ENCODE measurements around the gene TEC.
A peak's percentile ranks its signal among the peaks of the same experiment; 100 is the strongest.

The TEC gene

GRCh38 chr4:48119646-48120045 lies 150.0 kb downstream of the TEC start:
- DNase-seq (ENCODE audit: low spot score) (no peak), ATAC-seq (ENCODE audit: low read depth) (no peak)
- TF ChIP-seq, protein P1, sequence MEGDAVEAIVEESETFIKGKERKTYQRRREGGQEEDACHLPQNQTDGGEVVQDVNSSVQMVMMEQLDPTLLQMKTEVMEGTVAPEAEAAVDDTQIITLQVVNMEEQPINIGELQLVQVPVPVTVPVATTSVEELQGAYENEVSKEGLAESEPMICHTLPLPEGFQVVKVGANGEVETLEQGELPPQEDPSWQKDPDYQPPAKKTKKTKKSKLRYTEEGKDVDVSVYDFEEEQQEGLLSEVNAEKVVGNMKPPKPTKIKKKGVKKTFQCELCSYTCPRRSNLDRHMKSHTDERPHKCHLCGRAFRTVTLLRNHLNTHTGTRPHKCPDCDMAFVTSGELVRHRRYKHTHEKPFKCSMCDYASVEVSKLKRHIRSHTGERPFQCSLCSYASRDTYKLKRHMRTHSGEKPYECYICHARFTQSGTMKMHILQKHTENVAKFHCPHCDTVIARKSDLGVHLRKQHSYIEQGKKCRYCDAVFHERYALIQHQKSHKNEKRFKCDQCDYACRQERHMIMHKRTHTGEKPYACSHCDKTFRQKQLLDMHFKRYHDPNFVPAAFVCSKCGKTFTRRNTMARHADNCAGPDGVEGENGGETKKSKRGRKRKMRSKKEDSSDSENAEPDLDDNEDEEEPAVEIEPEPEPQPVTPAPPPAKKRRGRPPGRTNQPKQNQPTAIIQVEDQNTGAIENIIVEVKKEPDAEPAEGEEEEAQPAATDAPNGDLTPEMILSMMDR (IDR thresholded peaks at IDR 0.05; ENCODE audit: poor library complexity, severe bottlenecking), result no peak
- no peaks in the 10 kb centered on the region for H3K27me3 ChIP-seq (ENCODE audit: insufficient read depth, poor library complexity, severe bottlenecking)
- H3K27ac ChIP-seq (ENCODE audit: poor library complexity, severe bottlenecking), result no peak overlapping the region
- H3K4me3 ChIP-seq (ENCODE audit: severe bottlenecking), result no peak overlapping the region
- no peaks in the 10 kb centered on the region for H3K9me3 ChIP-seq (ENCODE audit: severe bottlenecking)
- H3K4me1 ChIP-seq (ENCODE audit: insufficient read depth, poor library complexity, severe bottlenecking), result no peaks in the 10 kb centered on the region
- no peaks in the 10 kb centered on the region for H3K36me3 ChIP-seq (ENCODE audit: low read depth)

GRCh38 chr4:48118081-48118480 lies 151.6 kb downstream of the TEC start:
- no peak overlapping the region for H3K27ac ChIP-seq (ENCODE audit: poor library complexity, severe bottlenecking)
- no peak for ATAC-seq (ENCODE audit: low read depth)
- no peaks in the 10 kb centered on the region for H3K4me1 ChIP-seq (ENCODE audit: insufficient read depth, poor library complexity, severe bottlenecking)
- H3K9me3 ChIP-seq (ENCODE audit: severe bottlenecking), result no peaks in the 10 kb centered on the region
- no peaks in the 10 kb centered on the region for H3K27me3 ChIP-seq (ENCODE audit: insufficient read depth, poor library complexity, severe bottlenecking)
- DNase-seq (ENCODE audit: low spot score), result no peak
- no peaks in the 10 kb centered on the region for H3K36me3 ChIP-seq (ENCODE audit: low read depth)
- no peak overlapping the region for H3K4me3 ChIP-seq (ENCODE audit: severe bottlenecking)
- TF ChIP-seq, protein P1 (IDR thresholded peaks at IDR 0.05; ENCODE audit: poor library complexity, severe bottlenecking), result no peak

DNA sequence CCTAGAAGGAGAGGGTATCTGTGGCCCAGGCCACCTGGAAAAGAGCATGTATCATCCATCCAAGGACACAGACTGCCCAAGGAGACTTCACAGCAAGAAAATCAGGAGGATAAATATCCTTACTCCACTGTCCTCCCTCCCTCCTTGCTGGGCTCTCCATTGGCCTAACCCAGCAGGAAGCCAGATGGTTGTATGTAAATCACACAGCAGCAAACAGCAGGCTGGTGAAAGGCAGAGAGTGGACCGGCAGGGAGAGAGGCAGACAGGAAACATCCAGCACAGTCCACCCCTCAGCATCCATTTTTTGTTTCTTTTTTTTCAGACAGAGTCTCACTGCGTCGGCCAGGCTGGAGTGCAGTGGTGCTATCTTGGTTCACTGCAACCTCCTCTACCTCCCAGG lies 153.1 kb downstream of the TEC start:
- Histone ChIP-seq H3K27ac (ENCODE audit: poor library complexity, severe bottlenecking) (no peak overlapping the region), H3K4me3 (ENCODE audit: severe bottlenecking) (no peak overlapping the region), H3K9me3 (ENCODE audit: severe bottlenecking) (no peaks in the 10 kb centered on the region), H3K4me1 (ENCODE audit: insufficient read depth, poor library complexity, severe bottlenecking) (no peaks in the 10 kb centered on the region), H3K27me3 (ENCODE audit: insufficient read depth, poor library complexity, severe bottlenecking) (no peaks in the 10 kb centered on the region), H3K36me3 (ENCODE audit: low read depth) (no peaks in the 10 kb centered on the region)
- TF ChIP-seq, protein P1 (IDR thresholded peaks at IDR 0.05; ENCODE audit: poor library complexity, severe bottlenecking), result no peak
- ATAC-seq (ENCODE audit: low read depth) (no peak), DNase-seq (ENCODE audit: low spot score) (no peak)

DNA sequence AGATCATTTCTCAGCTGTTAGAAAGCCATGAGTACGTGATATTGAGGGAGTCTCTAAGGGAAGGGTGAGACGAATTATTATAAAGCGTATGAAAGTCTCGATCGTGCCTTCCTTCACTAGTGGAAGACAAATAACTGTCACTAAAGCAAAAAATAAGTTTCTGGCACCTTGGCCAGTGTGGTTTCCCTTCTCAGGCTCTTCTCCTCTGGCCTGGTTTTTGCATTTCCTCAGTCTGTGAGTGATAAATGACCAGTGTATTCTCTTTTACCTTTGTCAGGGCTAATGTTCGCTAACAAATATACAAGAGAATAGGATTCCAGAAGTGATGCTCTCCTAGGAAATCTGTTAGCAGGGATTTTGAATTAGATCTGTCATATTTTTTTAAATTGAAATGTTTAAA lies 155.2 kb downstream of the TEC start:
- no peak for ATAC-seq (ENCODE audit: low read depth)
- TF ChIP-seq, protein P1 (IDR thresholded peaks at IDR 0.05; ENCODE audit: poor library complexity, severe bottlenecking), result no peak
- no peaks in the 10 kb centered on the region for H3K4me1 ChIP-seq (ENCODE audit: insufficient read depth, poor library complexity, severe bottlenecking)

DNA sequence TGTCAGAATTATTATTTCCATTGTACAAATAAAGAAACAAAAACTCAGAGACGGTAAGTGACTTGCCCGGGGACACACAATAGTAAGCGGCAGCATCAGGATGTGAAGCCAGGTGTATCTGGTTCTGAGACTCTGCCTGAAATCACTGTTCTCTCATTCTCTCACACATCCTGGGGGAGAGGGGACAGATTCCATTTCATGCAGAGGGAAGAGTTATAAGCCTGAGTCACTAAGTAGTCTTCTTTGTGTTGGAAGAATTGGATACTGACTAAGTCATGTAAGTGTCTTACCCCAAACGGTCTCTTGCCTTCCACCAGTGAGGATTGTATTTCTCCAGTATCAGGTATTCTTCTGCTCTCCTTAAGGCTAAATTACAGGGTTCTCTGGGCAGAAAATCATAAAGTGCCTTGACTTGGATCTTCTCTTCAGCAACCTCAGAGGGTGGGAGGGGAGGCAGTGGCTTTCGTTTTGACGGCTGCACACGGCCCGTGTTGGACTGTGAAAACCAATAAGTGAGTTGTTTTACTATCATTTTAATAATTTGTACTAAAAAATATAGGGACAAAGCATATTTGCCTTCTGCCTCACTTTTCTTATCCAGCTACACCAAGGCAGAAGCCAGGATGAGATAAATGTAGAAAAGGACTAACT lies 157.5 kb downstream of the TEC start:
- Histone ChIP-seq H3K4me3 (ENCODE audit: severe bottlenecking) (no peak overlapping the region), H3K27ac (ENCODE audit: poor library complexity, severe bottlenecking) (no peak overlapping the region), H3K27me3 (ENCODE audit: insufficient read depth, poor library complexity, severe bottlenecking) (no peaks in the 10 kb centered on the region), H3K4me1 (ENCODE audit: insufficient read depth, poor library complexity, severe bottlenecking) (no peaks in the 10 kb centered on the region), H3K36me3 (ENCODE audit: low read depth) (no peaks in the 10 kb centered on the region), H3K9me3 (ENCODE audit: severe bottlenecking) (no peaks in the 10 kb centered on the region)
- TF ChIP-seq, protein P1 (IDR thresholded peaks at IDR 0.05; ENCODE audit: poor library complexity, severe bottlenecking), result no peak
- ATAC-seq (ENCODE audit: low read depth) (peak; percentile 69; the same call in 2 of the 3 replicates), DNase-seq (ENCODE audit: low spot score) (no peak)

More for the DNA sequence above, 155.2 kb downstream of the TEC start:
- Histone ChIP-seq H3K4me3 (ENCODE audit: severe bottlenecking) (no peak overlapping the region), H3K27ac (ENCODE audit: poor library complexity, severe bottlenecking) (no peak overlapping the region), H3K36me3 (ENCODE audit: low read depth) (no peaks in the 10 kb centered on the region), H3K27me3 (ENCODE audit: insufficient read depth, poor library complexity, severe bottlenecking) (no peaks in the 10 kb centered on the region), H3K9me3 (ENCODE audit: severe bottlenecking) (no peaks in the 10 kb centered on the region)
- no peak for DNase-seq (ENCODE audit: low spot score)
